BJ (cell line): ENCODE data around the gene ZIC4. TPM values are rescaled to one million over a fixed set of nuclear protein-coding genes. Genes with fewer than 3 reads are reported as not detected.
A peak's percentile ranks its signal among the peaks of the same experiment; 100 is the strongest.

ENCODE experiments used
- CTCF ChIA-PET: fragments of 350-600 bp; formaldehyde crosslinking; extraction: SDS; loops from one replicate; lab custom pipeline; 2021; ENCODE audit warnings: antibody characterized with exemption, inconsistent platforms; lab: Yijun Ruan, JAX
- POLR2A ChIA-PET: fragments of 300-600 bp; sonication (Branson Sonifier 250); formaldehyde crosslinking; extraction: SDS; loops from one replicate; lab custom pipeline; 2021; ENCODE audit warnings: antibody characterized with exemption; lab: Charles Lee
- DNase-seq: peaks from one replicate; pipeline ENCODE4 v3.0.0-alpha.2; 2011; ENCODE audit warnings: low read depth
- H3K27me3 ChIP-seq: 2 replicates; pipeline ENCODE4 v1.6.0; 2011; ENCODE audit warnings: low read length; ENCODE audit not compliant: control insufficient read depth, insufficient read depth
- H3K36me3 ChIP-seq: 2 replicates; pipeline ENCODE4 v1.5.1; 2011; ENCODE audit warnings: low read length; ENCODE audit not compliant: control insufficient read depth, insufficient read depth
- H3K4me3 ChIP-seq: 2 replicates; pipeline ENCODE4 v1.5.1; 2011; ENCODE audit warnings: low read depth, mild to moderate bottlenecking, control low read depth, low read length
- polyA plus RNA-seq: library from polyadenylated mRNA; depleted of rRNA; stranded (reverse); fragments of >200 nt; gene quantifications from 2 replicates; pipeline ENCODE4 v1.2.3, GENCODE V29; 2011
- TF ChIP-seq, protein P1 (sequence below): IDR thresholded peaks from 2 replicates; pipeline ENCODE4 v1.5.1; 2011; ENCODE audit warnings: low read depth, mild to moderate bottlenecking, control low read depth, inconsistent platforms, low read length, moderate library complexity; ENCODE audit not compliant: insufficient read depth

ZIC4 gene
- polyA plus RNA-seq, 1 experiment = 3.2 TPM

DNA sequence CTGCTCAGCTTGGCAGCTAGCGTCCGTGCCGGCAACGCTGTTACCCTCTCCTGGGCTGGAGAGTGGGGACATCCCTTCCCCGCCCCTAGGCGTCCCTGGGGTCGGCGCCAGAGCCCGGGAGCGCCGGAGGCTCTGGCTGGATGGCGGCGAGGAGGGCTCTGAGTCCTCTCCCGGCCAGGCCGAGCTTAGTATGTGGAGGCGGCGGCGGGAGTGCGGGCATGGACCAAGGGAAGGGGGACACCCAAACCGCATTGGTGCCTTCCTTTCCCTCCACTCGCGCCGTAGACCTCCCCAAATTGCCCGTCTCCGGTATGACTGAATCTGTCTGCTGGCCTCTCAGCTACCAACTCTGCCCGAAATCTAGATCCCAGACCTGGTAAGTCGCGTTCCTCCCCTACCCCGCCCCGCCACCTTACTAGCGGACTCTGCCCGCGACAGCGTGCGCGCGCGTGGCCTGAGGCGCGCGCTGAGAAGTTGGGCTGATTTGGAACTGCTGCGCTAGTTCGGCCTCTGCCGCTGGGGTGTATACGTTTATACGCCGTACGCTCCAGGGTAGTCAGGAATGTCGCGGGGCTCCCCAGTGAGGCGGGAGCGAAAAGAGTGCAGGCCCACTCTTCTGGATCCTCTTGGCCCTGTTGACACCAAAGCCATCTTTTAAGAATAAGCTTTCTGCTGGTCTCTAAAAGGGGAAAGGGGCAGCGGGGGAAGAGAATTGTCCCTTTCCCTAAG is 15.0 kb upstream of the ZIC4 start:
- no peak for DNase-seq
- ChIA-PET CTCF (no interaction called here), POLR2A (no interaction called here)
- Histone ChIP-seq H3K27me3 (peaks cover 12% of the 10 kb centered on the region), H3K4me3 (peak overlapping the region; percentile 33), H3K36me3 (no peaks in the 10 kb centered on the region)
- TF ChIP-seq, protein P1, sequence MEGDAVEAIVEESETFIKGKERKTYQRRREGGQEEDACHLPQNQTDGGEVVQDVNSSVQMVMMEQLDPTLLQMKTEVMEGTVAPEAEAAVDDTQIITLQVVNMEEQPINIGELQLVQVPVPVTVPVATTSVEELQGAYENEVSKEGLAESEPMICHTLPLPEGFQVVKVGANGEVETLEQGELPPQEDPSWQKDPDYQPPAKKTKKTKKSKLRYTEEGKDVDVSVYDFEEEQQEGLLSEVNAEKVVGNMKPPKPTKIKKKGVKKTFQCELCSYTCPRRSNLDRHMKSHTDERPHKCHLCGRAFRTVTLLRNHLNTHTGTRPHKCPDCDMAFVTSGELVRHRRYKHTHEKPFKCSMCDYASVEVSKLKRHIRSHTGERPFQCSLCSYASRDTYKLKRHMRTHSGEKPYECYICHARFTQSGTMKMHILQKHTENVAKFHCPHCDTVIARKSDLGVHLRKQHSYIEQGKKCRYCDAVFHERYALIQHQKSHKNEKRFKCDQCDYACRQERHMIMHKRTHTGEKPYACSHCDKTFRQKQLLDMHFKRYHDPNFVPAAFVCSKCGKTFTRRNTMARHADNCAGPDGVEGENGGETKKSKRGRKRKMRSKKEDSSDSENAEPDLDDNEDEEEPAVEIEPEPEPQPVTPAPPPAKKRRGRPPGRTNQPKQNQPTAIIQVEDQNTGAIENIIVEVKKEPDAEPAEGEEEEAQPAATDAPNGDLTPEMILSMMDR = no peak

DNA sequence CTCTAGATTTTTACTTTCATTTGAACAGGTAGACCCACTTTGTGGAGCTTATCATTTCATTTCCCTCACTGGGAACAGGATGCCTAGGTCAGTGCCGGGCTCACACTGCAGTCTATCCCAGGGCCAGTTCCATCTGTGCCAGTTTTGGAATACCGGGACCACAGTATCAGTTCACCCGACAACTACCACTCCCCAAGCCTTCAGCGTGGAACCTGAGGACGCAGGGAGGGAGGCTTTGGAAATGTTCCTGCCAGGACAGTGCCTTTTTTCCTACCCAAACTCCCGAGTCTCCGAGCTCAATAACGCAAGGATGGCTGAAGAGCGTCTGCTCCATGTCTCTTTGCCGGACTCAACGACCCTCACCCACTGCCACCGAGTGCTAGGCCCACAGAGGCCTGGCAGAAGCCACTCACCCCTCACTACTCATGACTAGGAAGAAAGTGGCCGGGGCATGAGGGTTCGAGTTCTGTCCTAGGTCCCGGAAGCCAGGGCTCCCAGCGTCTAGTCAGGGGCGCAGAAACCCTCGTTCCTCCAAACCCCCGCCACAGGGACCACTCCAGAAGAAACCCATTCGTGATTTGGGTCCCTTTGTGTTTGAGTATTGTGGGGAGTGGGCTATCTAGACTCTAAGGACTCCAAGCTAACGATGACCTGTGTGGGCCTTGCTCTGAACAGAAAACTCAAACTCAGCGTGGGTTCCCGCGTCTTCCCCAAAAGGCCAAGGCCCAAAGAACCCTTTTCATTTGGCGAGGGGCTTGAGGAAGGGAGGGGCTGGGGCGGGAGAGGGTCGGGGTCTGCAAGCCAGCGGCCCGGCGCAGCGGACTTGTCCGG is 14.2 kb upstream of the ZIC4 start:
- TF ChIP-seq, protein P1 = no peak
- ChIA-PET CTCF (interaction anchor here (0.7 kb wide), 1 partner anchor 9 kb away, joined by 3 read pairs; no protein-coding TSS in a partner anchor), POLR2A (no interaction called here)
- H3K4me3 ChIP-seq = peak overlapping the region; percentile 33
- H3K27me3 ChIP-seq = peaks cover 12% of the 10 kb centered on the region
- DNase-seq = no peak
- no peaks in the 10 kb centered on the region for H3K36me3 ChIP-seq

DNA sequence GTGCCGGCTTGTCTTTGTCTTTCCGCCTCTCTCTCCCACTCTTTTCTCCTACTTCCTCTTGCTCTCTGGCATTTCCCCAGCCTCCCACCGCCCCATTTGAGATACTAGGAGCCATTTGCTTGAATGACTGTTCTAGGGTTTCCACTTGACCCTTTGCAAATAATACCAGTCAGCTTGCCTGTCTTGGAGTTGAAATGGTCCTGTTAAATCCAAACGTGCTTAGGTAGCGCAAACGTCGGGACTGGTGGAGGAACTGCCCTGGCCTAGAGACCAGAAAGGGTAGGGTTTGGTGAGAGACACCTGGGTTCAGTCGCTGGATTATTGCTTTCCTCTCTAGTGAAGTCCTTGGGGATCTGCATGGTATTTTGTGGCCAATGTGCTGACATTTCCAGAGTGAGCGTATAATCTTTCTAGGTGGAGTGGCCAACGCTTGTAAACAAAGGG is 13.5 kb upstream of the ZIC4 start:
- Histone ChIP-seq H3K4me3 (no peak overlapping the region), H3K27me3 (peaks cover 12% of the 10 kb centered on the region), H3K36me3 (no peaks in the 10 kb centered on the region)
- DNase-seq = no peak
- ChIA-PET POLR2A (no interaction called here), CTCF (interaction anchor here (0.7 kb wide), 1 partner anchor 8 kb away, joined by 3 read pairs; no protein-coding TSS in a partner anchor)
- TF ChIP-seq, protein P1 = no peak

DNA sequence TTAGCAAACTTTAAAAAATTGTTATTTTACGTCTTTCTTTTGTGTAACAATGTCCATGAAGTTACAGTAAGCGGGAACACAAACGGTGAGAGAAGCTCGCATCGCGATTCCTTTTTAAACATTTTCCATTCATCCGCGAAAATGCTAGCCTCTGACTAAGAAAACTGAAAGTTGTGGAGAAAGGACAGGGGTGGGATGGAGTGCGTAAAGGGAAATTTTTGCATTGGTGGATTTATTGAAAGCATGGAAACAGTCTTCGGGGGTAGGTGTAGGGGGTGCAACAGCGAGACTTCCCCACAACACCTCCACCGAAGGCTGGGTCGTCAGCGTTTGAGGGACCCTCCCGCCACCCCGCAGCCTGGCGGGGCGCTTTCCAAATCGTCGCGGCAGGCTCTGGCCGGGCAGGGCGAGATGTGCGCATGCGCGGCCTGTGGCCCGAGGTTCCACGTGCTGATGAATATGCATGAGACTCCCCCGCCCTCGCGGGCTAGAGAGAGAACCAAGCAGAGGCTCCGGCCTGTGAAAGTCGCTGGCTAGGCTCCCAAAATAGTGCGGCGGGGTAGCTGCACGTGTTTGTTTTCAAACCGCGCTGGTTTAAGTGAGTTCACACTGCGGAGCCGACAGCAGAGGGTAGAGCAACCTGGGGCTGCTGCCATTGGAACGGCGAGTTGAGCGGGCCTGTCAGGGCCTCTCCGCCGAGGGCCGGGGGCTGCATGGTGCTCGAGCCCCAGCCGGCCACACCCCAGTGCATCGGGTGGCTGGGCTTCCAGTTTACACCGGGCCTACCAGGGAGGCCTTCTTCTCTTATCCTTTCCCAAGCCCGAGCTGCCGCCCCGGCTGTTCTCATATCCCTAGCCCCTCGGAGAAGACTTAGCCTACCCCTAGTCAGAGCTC is 12.7 kb upstream of the ZIC4 start:
- H3K4me3 ChIP-seq = peak overlapping the region; percentile 35
- TF ChIP-seq, protein P1 = no peak
- H3K36me3 ChIP-seq = no peaks in the 10 kb centered on the region
- ChIA-PET POLR2A (no interaction called here), CTCF (no interaction called here)
- peaks cover 8% of the 10 kb centered on the region for H3K27me3 ChIP-seq
- DNase-seq = no peak
